Endothelial cell of umbilical vein (primary cell): ENCODE measurements around the gene ORC1.

Source experiments
- CTCF ChIP-seq, 2 donors: IDR thresholded peaks; 1 replicate in 1 of 2; 2 replicates in 1 of 2; pipeline ENCODE4 v1.5.1; 2011; ENCODE audit warnings: low read length in 2 of 2, mild to moderate bottlenecking in 2 of 2, moderate library complexity in 2 of 2, control low read depth in 1 of 2, inconsistent platforms in 1 of 2, low read depth in 1 of 2; ENCODE audit not compliant: insufficient read depth in 1 of 2; ENCODE audit errors: extremely low read depth in 1 of 2
- EZH2 ChIP-seq: IDR thresholded peaks from 2 replicates; pipeline ENCODE4 v1.6.1; 2012; ENCODE audit warnings: borderline replicate concordance, low read depth, mild to moderate bottlenecking, moderate library complexity, low read length, inconsistent platforms; ENCODE audit not compliant: severe bottlenecking
- FOS ChIP-seq: IDR thresholded peaks from 2 replicates; pipeline ENCODE4 v1.6.1; 2011; ENCODE audit warnings: mild to moderate bottlenecking, low read length, moderate library complexity, borderline replicate concordance; ENCODE audit not compliant: insufficient read depth
- MAX ChIP-seq: IDR thresholded peaks from 2 replicates; pipeline ENCODE4 v1.6.1; 2011; ENCODE audit not compliant: insufficient read depth, insufficient read length
- MYC ChIP-seq: IDR thresholded peaks from one replicate; pipeline ENCODE4 v1.6.1; 2011; ENCODE audit warnings: mild to moderate bottlenecking, low read depth, low read length
- POLR2A ChIP-seq: IDR thresholded peaks from 2 replicates; pipeline ENCODE4 v1.6.1; 2012; ENCODE audit warnings: low read depth, mild to moderate bottlenecking, control low read depth, low read length
- POLR2AphosphoS5 ChIP-seq: IDR thresholded peaks from 2 replicates; pipeline ENCODE4 v1.6.1; 2012; ENCODE audit warnings: low read depth, mild to moderate bottlenecking, control low read depth, low read length, moderate library complexity; ENCODE audit not compliant: insufficient read depth

GRCh38 chr1:52424813-52425212, 20.6 kb upstream of the ORC1 start:
- TF ChIP-seq CTCF (IDR thresholded peaks at IDR 0.05; ENCODE audit: extremely low read depth in 1 of 2, insufficient read depth in 1 of 2, low read depth in 1 of 2, low read length in 2 of 2) = no peak
- no peak for TF ChIP-seq EZH2
- TF ChIP-seq POLR2A = no peak
- no peak for TF ChIP-seq MAX
- no peak for TF ChIP-seq MYC
- TF ChIP-seq POLR2AphosphoS5 = no peak
- TF ChIP-seq FOS = no peak
